ENCODE measurements around the gene KIAA0586.

Gene KIAA0586

DNA sequence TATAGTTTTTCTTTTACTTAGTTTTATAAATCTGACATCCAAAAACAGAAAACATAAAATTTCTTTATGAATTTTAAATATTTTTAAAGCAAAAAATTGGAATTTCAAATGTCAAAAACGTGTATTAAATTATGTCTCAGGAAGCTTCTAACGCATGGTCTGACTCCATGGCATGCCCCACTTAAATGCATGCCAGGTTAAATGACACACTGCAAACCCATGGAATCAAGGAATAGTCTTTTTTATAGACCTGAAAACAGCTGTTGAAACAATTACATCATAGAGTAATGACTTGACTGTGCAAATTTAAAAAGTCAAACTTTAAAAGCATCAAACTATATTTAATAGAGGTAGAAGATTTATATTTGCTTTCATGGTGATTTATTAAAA is 114.1 kb downstream of the KIAA0586 start:
- Histone ChIP-seq H3K4me3 (ENCODE audit: low read length) (no peak overlapping the region), H3K27ac (ENCODE audit: low read length) (no peak overlapping the region), H3K36me3 (ENCODE audit: control insufficient read depth, insufficient read depth, low read length) (no peaks in the 10 kb centered on the region), H3K27me3 (ENCODE audit: control insufficient read depth, insufficient read depth, low read length) (no peaks in the 10 kb centered on the region), H3K9me3 (ENCODE audit: control insufficient read depth, insufficient read depth, low read length) (no peaks in the 10 kb centered on the region), H3K4me1 (ENCODE audit: control insufficient read depth, insufficient read depth, low read length) (no peaks in the 10 kb centered on the region)
- no peak for DNase-seq (ENCODE audit: low read depth, low spot score)
- no CpG with 5 or more reads among the region's 2 CpGs for WGBS (ENCODE audit: insufficient coverage, insufficient read length)

GRCh38 chr14:58543253-58543652 is 115.7 kb downstream of the KIAA0586 start:
- H3K4me3 ChIP-seq (ENCODE audit: low read length): no peak overlapping the region
- no CpG with 5 or more reads among the region's 1 CpG for WGBS (ENCODE audit: insufficient coverage, insufficient read length)
- no peak for DNase-seq (ENCODE audit: low read depth, low spot score)
- no peaks in the 10 kb centered on the region for H3K27me3 ChIP-seq (ENCODE audit: control insufficient read depth, insufficient read depth, low read length)
- no peaks in the 10 kb centered on the region for H3K36me3 ChIP-seq (ENCODE audit: control insufficient read depth, insufficient read depth, low read length)
- no peaks in the 10 kb centered on the region for H3K4me1 ChIP-seq (ENCODE audit: control insufficient read depth, insufficient read depth, low read length)
- H3K27ac ChIP-seq (ENCODE audit: low read length): no peak overlapping the region
- H3K9me3 ChIP-seq (ENCODE audit: control insufficient read depth, insufficient read depth, low read length): no peaks in the 10 kb centered on the region

DNA sequence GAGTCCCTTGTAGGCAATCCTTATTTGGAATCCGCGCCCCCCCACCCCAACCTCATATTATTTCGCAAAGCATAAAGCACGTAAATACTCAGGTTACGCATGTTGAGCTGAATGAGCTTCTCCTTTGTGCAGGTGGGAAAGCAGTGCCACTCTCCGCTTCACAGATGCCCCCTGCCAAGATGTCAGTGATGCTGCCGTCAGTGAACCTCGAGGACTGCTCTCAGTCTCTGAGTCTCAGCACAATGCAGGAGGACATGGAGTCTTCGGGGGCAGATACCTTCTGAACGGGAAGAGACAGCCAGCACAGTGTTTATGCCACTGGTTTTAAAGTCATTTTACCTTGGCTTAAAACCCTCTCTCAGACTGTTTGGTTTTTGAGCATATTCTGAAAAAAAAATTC is 120.1 kb downstream of the KIAA0586 start:
- Histone ChIP-seq H3K4me3 (ENCODE audit: low read length) (no peak overlapping the region), H3K4me1 (ENCODE audit: control insufficient read depth, insufficient read depth, low read length) (no peaks in the 10 kb centered on the region), H3K27ac (ENCODE audit: low read length) (no peak overlapping the region), H3K9me3 (ENCODE audit: control insufficient read depth, insufficient read depth, low read length) (no peaks in the 10 kb centered on the region), H3K27me3 (ENCODE audit: control insufficient read depth, insufficient read depth, low read length) (no peaks in the 10 kb centered on the region), H3K36me3 (ENCODE audit: control insufficient read depth, insufficient read depth, low read length) (no peaks in the 10 kb centered on the region)
- no CpG with 5 or more reads among the region's 10 CpGs for WGBS (ENCODE audit: insufficient coverage, insufficient read length)
- DNase-seq (ENCODE audit: low read depth, low spot score): no peak

DNA sequence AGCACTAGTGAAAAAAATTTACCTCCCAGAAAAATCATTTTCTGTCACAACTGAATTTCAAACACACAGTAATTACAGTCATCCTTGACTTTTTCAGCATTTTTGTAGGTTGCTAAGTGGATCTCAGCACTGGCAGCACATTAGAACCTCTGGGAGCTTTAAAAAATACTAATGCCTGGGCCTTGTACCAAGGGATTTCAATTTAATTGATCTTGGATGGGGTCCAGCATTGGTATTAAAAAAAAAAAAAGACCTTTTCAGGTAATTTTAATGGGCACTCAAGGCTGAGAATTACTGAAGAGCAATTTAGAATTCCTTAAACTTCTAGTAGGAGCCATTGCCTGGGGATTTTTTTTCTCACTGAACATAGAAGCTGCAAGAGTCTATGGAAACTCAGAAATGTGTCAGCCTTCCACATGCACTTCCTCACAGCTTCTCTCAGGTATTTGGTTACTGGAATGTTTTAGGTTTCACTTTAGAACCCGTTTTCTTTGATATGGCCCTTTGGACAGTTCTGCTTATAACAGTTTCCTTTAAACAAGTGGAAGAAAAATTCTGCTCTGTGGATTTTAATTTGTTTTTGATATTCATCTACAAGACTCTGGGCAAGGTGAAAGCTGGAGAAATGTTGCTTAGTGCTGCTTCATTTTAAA is 121.7 kb downstream of the KIAA0586 start:
- Histone ChIP-seq H3K4me3 (ENCODE audit: low read length) (no peak overlapping the region), H3K36me3 (ENCODE audit: control insufficient read depth, insufficient read depth, low read length) (no peaks in the 10 kb centered on the region), H3K27ac (ENCODE audit: low read length) (no peak overlapping the region), H3K27me3 (ENCODE audit: control insufficient read depth, insufficient read depth, low read length) (no peaks in the 10 kb centered on the region), H3K9me3 (ENCODE audit: control insufficient read depth, insufficient read depth, low read length) (no peaks in the 10 kb centered on the region), H3K4me1 (ENCODE audit: control insufficient read depth, insufficient read depth, low read length) (no peaks in the 10 kb centered on the region)
- no peak for DNase-seq (ENCODE audit: low read depth, low spot score)
- WGBS (ENCODE audit: insufficient coverage, insufficient read length): no CpG with 5 or more reads among the region's 1 CpG

GRCh38 chr14:58553959-58554358 is 126.4 kb downstream of the KIAA0586 start:
- H3K4me1 ChIP-seq (ENCODE audit: control insufficient read depth, insufficient read depth, low read length): no peaks in the 10 kb centered on the region
- H3K9me3 ChIP-seq (ENCODE audit: control insufficient read depth, insufficient read depth, low read length): no peaks in the 10 kb centered on the region
- WGBS (ENCODE audit: insufficient coverage, insufficient read length): no CpG with 5 or more reads among the region's 3 CpGs
- no peak overlapping the region for H3K4me3 ChIP-seq (ENCODE audit: low read length)
- H3K36me3 ChIP-seq (ENCODE audit: control insufficient read depth, insufficient read depth, low read length): no peaks in the 10 kb centered on the region
- H3K27ac ChIP-seq (ENCODE audit: low read length): no peak overlapping the region
- H3K27me3 ChIP-seq (ENCODE audit: control insufficient read depth, insufficient read depth, low read length): no peaks in the 10 kb centered on the region
- no peak for DNase-seq (ENCODE audit: low read depth, low spot score)

- Histone ChIP-seq H3K4me1 (ENCODE audit: control insufficient read depth, insufficient read depth, low read length) (no peaks in the 10 kb centered on the region), H3K27ac (ENCODE audit: low read length) (no peak overlapping the region), H3K27me3 (ENCODE audit: control insufficient read depth, insufficient read depth, low read length) (no peaks in the 10 kb centered on the region), H3K36me3 (ENCODE audit: control insufficient read depth, insufficient read depth, low read length) (no peaks in the 10 kb centered on the region), H3K4me3 (ENCODE audit: low read length) (no peak overlapping the region), H3K9me3 (ENCODE audit: control insufficient read depth, insufficient read depth, low read length) (no peaks in the 10 kb centered on the region)
- DNase-seq (ENCODE audit: low read depth, low spot score): no peak
Observed at GRCh38 chr14:58555647-58556046, 128.1 kb downstream of the KIAA0586 start.

DNA sequence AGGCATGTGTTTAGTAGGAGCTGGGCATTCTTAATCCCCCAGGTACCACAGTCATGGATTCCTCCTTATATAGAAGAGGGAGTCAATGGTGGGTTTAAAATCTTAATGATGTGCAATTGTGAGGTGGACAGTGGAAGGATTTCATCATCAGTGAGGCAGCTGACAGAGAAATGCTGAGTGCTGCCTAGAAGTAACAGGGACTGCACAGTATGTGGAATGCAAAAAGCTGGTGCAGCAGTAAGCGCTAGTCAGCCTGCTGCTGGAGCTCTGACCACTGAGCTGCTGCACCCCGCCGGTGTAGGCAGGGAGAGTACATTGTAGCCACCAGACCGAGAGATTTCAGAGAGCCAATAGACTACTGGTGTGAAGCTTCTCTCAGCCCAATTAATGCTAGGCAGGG is 129.7 kb downstream of the KIAA0586 start:
- Histone ChIP-seq H3K9me3 (ENCODE audit: control insufficient read depth, insufficient read depth, low read length) (no peaks in the 10 kb centered on the region), H3K4me3 (ENCODE audit: low read length) (no peak overlapping the region), H3K36me3 (ENCODE audit: control insufficient read depth, insufficient read depth, low read length) (no peaks in the 10 kb centered on the region), H3K4me1 (ENCODE audit: control insufficient read depth, insufficient read depth, low read length) (no peaks in the 10 kb centered on the region), H3K27me3 (ENCODE audit: control insufficient read depth, insufficient read depth, low read length) (no peaks in the 10 kb centered on the region), H3K27ac (ENCODE audit: low read length) (no peak overlapping the region)
- WGBS (ENCODE audit: insufficient coverage, insufficient read length): no CpG with 5 or more reads among the region's 4 CpGs
- DNase-seq (ENCODE audit: low read depth, low spot score): no peak

GRCh38 chr14:58560208-58560607 is 132.7 kb downstream of the KIAA0586 start:
- DNase-seq (ENCODE audit: low read depth, low spot score): no peak
- no peak overlapping the region for H3K27ac ChIP-seq (ENCODE audit: low read length)
- no CpG with 5 or more reads among the region's 3 CpGs for WGBS (ENCODE audit: insufficient coverage, insufficient read length)
- no peaks in the 10 kb centered on the region for H3K9me3 ChIP-seq (ENCODE audit: control insufficient read depth, insufficient read depth, low read length)
- H3K4me1 ChIP-seq (ENCODE audit: control insufficient read depth, insufficient read depth, low read length): no peaks in the 10 kb centered on the region
- H3K36me3 ChIP-seq (ENCODE audit: control insufficient read depth, insufficient read depth, low read length): no peaks in the 10 kb centered on the region
- H3K4me3 ChIP-seq (ENCODE audit: low read length): no peak overlapping the region
- H3K27me3 ChIP-seq (ENCODE audit: control insufficient read depth, insufficient read depth, low read length): no peaks in the 10 kb centered on the region

DNA sequence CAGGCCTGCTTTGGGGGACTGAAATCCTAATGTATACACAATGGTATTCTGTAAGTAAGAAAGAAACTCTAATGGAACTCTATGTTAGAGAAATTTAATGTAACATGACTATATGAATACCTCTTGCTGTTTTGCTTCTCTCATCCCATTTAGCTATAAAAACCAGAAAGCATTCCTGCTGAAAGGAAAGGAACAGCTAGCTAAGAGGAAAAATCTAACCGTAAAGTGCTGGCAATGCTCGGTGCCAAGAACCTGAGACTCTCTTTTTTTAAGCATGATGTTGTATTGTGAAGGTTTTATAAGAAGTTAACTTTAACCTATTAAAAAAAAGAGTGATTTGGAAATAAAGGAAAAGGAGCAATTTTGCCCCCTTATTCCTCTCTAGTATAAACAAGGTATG is 134.6 kb downstream of the KIAA0586 start:
- whole genome bisulfite sequencing (ENCODE audit: insufficient coverage, insufficient read length): no CpG with 5 or more reads among the region's 2 CpGs
- Histone ChIP-seq H3K9me3 (ENCODE audit: control insufficient read depth, insufficient read depth, low read length) (no peaks in the 10 kb centered on the region), H3K36me3 (ENCODE audit: control insufficient read depth, insufficient read depth, low read length) (no peaks in the 10 kb centered on the region), H3K4me3 (ENCODE audit: low read length) (no peak overlapping the region), H3K27ac (ENCODE audit: low read length) (no peak overlapping the region), H3K27me3 (ENCODE audit: control insufficient read depth, insufficient read depth, low read length) (no peaks in the 10 kb centered on the region), H3K4me1 (ENCODE audit: control insufficient read depth, insufficient read depth, low read length) (no peaks in the 10 kb centered on the region)
- DNase-seq (ENCODE audit: low read depth, low spot score): no peak

DNA sequence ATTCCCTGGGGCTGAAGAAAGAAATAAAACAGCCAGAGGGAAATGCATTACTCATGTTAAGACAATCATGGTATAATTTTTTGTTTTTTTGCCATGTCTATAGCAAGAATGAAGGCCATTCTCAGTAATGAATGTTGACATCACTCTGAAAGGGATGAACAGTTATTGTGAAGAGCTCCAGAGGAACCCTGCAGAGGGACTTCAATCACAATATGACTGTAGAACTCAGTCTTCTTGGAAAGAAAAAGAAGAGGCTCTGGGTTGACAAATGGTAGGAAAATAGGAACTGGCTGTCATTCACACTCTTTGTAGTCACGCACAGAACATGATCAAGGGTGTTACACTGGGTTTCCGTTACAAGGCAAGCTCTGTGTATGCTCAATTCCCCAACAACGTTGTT is 136.5 kb downstream of the KIAA0586 start:
- no peaks in the 10 kb centered on the region for H3K36me3 ChIP-seq (ENCODE audit: control insufficient read depth, insufficient read depth, low read length)
- no peak overlapping the region for H3K27ac ChIP-seq (ENCODE audit: low read length)
- DNase-seq (ENCODE audit: low read depth, low spot score): no peak
- no peaks in the 10 kb centered on the region for H3K9me3 ChIP-seq (ENCODE audit: control insufficient read depth, insufficient read depth, low read length)
- no peaks in the 10 kb centered on the region for H3K4me1 ChIP-seq (ENCODE audit: control insufficient read depth, insufficient read depth, low read length)
- H3K4me3 ChIP-seq (ENCODE audit: low read length): no peak overlapping the region
- WGBS (ENCODE audit: insufficient coverage, insufficient read length): no CpG with 5 or more reads among the region's 3 CpGs
- no peaks in the 10 kb centered on the region for H3K27me3 ChIP-seq (ENCODE audit: control insufficient read depth, insufficient read depth, low read length)

- Histone ChIP-seq H3K4me3 (ENCODE audit: low read length) (no peak overlapping the region), H3K4me1 (ENCODE audit: control insufficient read depth, insufficient read depth, low read length) (no peaks in the 10 kb centered on the region), H3K27me3 (ENCODE audit: control insufficient read depth, insufficient read depth, low read length) (no peaks in the 10 kb centered on the region), H3K27ac (ENCODE audit: low read length) (no peak overlapping the region), H3K36me3 (ENCODE audit: control insufficient read depth, insufficient read depth, low read length) (no peaks in the 10 kb centered on the region), H3K9me3 (ENCODE audit: control insufficient read depth, insufficient read depth, low read length) (no peaks in the 10 kb centered on the region)
- WGBS (ENCODE audit: insufficient coverage, insufficient read length): no CpG with 5 or more reads among the region's 4 CpGs
- DNase-seq (ENCODE audit: low read depth, low spot score): no peak
Observed at GRCh38 chr14:58565832-58566231, 138.3 kb downstream of the KIAA0586 start.

Measured in iPS DF 6.9 (cell line).